SK-N-SH treated with all-trans-retinoic acid at 6 μM for 48 hours (cell line): ENCODE data around the gene NFATC4.

Experiments used
- ATAC-seq: fragments of 200-7000 bp; cut with Tn5 transposase; 3 replicates; pipeline ENCODE4 v1.9.1; 2020; ENCODE audit warnings: mild to moderate bottlenecking, moderate library complexity
- ARNTL ChIP-seq: fragments of 450-650 bp; formaldehyde crosslinking; IDR thresholded peaks from 2 replicates; pipeline ENCODE4 v1.5.0; 2020; ENCODE audit warnings: low read depth, mild to moderate bottlenecking, moderate library complexity, borderline replicate concordance
- BACH2 ChIP-seq: fragments of 250-450 bp; sonication (Bioruptor Pico); IDR thresholded peaks from 2 replicates; pipeline ENCODE4 v1.9.0; 2021; ENCODE audit warnings: mild to moderate bottlenecking, borderline replicate concordance
- CSDC2 ChIP-seq: fragments of 250-450 bp; sonication (Bioruptor Pico); IDR thresholded peaks from 2 replicates; pipeline ENCODE4 v1.5.0; 2020; ENCODE audit warnings: mild to moderate bottlenecking, moderate library complexity
- ESRRG ChIP-seq: fragments of 250-450 bp; sonication (Bioruptor Pico); IDR thresholded peaks from 2 replicates; pipeline ENCODE4 v1.6.1; 2021; ENCODE audit warnings: mild to moderate bottlenecking
- GLIS3 ChIP-seq: fragments of 250-450 bp; sonication (Bioruptor Pico); IDR thresholded peaks from 2 replicates; pipeline ENCODE4 v1.5.0; 2020; ENCODE audit warnings: mild to moderate bottlenecking, moderate library complexity
- ISL1 ChIP-seq: fragments of 250-450 bp; sonication (Bioruptor Pico); IDR thresholded peaks from 2 replicates; pipeline ENCODE4 v2.1.2; 2022; ENCODE audit warnings: mild to moderate bottlenecking, moderate library complexity
- OSR1 ChIP-seq: fragments of 250-450 bp; sonication (Bioruptor Pico); IDR thresholded peaks from 2 replicates; pipeline ENCODE4 v1.8.0; 2022; ENCODE audit warnings: moderate library complexity, mild to moderate bottlenecking, inconsistent platforms
- PPARA ChIP-seq: fragments of 250-450 bp; sonication (Bioruptor Pico); IDR thresholded peaks from 2 replicates; pipeline ENCODE4 v1.5.0; 2020; ENCODE audit warnings: mild to moderate bottlenecking, borderline replicate concordance
- RARB ChIP-seq: fragments of 250-450 bp; sonication (Bioruptor Pico); IDR thresholded peaks from 2 replicates; pipeline ENCODE4 v1.8.0; 2021; ENCODE audit warnings: mild to moderate bottlenecking, moderate library complexity
- SNAI2 ChIP-seq: fragments of 250-450 bp; sonication (Bioruptor Pico); IDR thresholded peaks from 2 replicates; pipeline ENCODE4 v1.5.0; 2020; ENCODE audit warnings: mild to moderate bottlenecking, moderate library complexity
- TCF4 ChIP-seq: fragments of 250-450 bp; sonication (Bioruptor Pico); IDR thresholded peaks from 2 replicates; pipeline ENCODE4 v1.8.0; 2021; ENCODE audit warnings: mild to moderate bottlenecking, moderate library complexity, borderline replicate concordance
- TOX ChIP-seq: fragments of 250-450 bp; sonication (Bioruptor Pico); IDR thresholded peaks from 2 replicates; pipeline ENCODE4 v1.8.0; 2021; ENCODE audit warnings: mild to moderate bottlenecking, moderate library complexity, borderline replicate concordance
- ZC3H10 ChIP-seq: fragments of 250-450 bp; sonication (Bioruptor Pico); IDR thresholded peaks from 2 replicates; pipeline ENCODE4 v1.5.1; 2021; ENCODE audit warnings: mild to moderate bottlenecking, moderate library complexity
- ZFP3 ChIP-seq: fragments of 250-450 bp; sonication (Bioruptor Pico); IDR thresholded peaks from 2 replicates; pipeline ENCODE4 v1.5.0; 2020; ENCODE audit warnings: mild to moderate bottlenecking, moderate library complexity
- ZFP30 ChIP-seq: fragments of 450-650 bp; formaldehyde crosslinking; IDR thresholded peaks from 2 replicates; pipeline ENCODE4 v1.5.0; 2022; ENCODE audit warnings: mild to moderate bottlenecking, moderate library complexity
- ZNF70 ChIP-seq: fragments of 450-650 bp; formaldehyde crosslinking; IDR thresholded peaks from 2 replicates; pipeline ENCODE4 v1.5.0; 2020; ENCODE audit warnings: mild to moderate bottlenecking, moderate library complexity
- ZNF8 ChIP-seq: fragments of 450-650 bp; formaldehyde crosslinking; IDR thresholded peaks from 2 replicates; pipeline ENCODE4 v1.5.0; 2020; ENCODE audit warnings: mild to moderate bottlenecking, moderate library complexity
- TF ChIP-seq, protein P1 (sequence below): fragments of 250-450 bp; sonication (Bioruptor Pico); IDR thresholded peaks from 2 replicates; pipeline ENCODE4 v1.8.0; 2020; ENCODE audit warnings: mild to moderate bottlenecking, moderate library complexity, borderline replicate concordance
- TF ChIP-seq, protein P2 (sequence below): fragments of 250-450 bp; sonication (Bioruptor Pico); IDR thresholded peaks from 2 replicates; pipeline ENCODE4 v1.5.0; 2020; ENCODE audit warnings: mild to moderate bottlenecking, moderate library complexity
- TF ChIP-seq, protein P3 (sequence below): fragments of 250-450 bp; sonication (Bioruptor Pico); IDR thresholded peaks from 2 replicates; pipeline ENCODE4 v1.5.1; 2021; ENCODE audit warnings: mild to moderate bottlenecking, moderate library complexity
- TF ChIP-seq, protein P4 (sequence below): fragments of 250-450 bp; sonication (Bioruptor Pico); IDR thresholded peaks from 2 replicates; pipeline ENCODE4 v1.8.0; 2021; ENCODE audit warnings: low read depth, mild to moderate bottlenecking, moderate library complexity, borderline replicate concordance

The NFATC4 gene

DNA sequence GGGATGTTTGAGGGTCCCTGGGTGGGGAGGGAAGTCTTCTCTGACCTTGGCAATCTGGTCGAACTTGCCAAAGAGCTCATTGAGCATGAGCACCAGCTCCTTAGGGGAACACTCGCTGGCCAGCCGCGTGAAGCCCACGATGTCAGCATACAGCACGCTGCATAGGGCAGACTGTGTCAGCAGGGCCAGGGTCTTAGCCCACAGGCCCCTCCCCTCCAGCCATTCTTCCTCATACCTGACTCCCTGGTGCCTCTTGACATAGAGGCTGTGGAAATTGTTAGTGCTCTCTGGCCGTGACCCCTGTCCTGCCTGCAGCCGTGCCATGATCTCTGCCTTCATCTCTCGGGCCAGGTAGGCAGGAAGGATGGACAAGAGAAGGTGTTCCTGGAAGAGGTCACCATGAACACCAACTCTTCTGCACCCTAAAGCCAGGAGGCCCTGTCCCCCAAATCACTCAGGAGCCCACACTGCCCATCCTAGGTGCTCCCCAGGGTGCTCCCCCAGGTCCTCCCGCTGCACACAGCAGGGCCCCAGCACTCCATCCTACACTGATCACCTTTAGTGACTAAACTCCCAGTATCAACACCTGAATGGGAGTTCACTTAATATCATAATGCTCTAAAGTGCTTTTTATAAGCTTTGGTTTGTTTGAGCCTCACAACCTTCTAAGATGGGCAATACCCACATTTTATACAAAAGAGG, 36.9 kb upstream of the NFATC4 start (continued):
- TF ChIP-seq, protein P1, sequence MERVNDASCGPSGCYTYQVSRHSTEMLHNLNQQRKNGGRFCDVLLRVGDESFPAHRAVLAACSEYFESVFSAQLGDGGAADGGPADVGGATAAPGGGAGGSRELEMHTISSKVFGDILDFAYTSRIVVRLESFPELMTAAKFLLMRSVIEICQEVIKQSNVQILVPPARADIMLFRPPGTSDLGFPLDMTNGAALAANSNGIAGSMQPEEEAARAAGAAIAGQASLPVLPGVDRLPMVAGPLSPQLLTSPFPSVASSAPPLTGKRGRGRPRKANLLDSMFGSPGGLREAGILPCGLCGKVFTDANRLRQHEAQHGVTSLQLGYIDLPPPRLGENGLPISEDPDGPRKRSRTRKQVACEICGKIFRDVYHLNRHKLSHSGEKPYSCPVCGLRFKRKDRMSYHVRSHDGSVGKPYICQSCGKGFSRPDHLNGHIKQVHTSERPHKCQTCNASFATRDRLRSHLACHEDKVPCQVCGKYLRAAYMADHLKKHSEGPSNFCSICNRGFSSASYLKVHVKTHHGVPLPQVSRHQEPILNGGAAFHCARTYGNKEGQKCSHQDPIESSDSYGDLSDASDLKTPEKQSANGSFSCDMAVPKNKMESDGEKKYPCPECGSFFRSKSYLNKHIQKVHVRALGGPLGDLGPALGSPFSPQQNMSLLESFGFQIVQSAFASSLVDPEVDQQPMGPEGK (CRISPR knock-in tag) = no peak
- no peak for TF ChIP-seq ESRRG

DNA sequence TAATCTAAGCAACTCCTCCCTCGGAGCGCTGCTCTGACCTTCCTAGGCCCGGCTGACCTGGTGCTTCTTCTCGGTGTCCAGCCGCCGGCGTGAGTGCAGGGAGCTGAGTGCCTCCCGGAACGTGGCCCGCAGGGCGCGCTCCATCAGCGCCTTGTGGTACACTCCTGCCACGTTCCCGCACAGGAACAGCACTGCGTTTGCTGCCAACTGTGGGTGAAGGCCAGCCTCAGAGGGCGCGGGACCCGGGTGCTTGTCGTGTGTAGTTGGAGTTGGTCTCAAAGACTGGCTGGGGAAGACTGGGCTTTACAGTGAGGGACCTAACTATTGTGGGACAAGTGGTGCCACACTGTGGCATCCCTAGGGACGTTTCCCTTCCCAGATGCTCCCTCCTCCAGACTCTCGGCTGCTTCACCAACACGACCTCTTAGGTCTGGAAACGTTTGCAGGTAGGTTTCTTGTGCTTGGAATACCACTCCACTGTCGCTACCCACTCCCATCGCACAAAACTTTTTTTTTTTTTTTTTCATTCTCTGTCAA, 36.2 kb upstream of the NFATC4 start:
- peak; percentile 1; the same call in 2 of the 3 replicates for ATAC-seq
- TF ChIP-seq SNAI2 (no peak), ESRRG (no peak), ZNF8 (no peak), ZFP3 (CRISPR knock-in tag) (no peak)

DNA sequence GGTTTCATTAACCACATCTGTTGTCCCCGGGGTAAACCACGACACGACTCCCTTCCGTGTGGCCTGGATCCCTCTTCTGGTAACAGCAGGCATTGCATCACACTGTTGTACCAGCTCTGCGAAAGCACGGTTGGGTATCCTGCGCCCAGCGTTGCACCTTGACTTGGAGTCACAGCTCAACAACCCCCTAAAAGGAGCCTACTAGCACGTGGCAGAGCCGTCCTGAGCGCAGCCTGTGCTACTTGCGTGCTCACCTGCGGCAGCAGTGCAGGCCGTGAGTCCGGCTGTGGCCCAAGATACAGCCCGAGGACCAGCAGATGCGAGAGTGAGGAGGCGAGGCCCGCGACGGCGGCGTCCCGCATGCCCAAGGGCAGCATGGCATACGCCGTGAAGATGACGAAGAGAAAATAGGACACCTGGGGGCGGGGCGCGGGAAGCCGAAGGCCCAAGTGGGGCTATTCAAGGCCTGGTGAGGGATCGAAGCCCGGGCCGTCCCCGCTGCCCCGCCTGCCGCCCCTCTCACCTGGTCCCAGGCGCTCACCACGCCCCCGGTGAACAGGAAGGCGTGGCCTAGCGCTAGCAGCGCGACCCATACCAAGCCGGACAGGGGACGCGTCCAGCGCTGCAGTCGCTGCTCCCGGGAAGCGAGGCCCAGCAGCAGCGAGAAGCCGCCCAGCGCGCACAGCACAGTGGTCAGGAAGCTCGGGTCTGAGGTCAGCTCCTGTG, 35.6 kb upstream of the NFATC4 start:
- ATAC-seq = peak; percentile 82
- no peak for TF ChIP-seq GLIS3 (CRISPR knock-in tag)
- TF ChIP-seq OSR1 (CRISPR knock-in tag) = no peak
- TF ChIP-seq TOX (CRISPR knock-in tag) = no peak
- TF ChIP-seq PPARA = no peak
- no peak for TF ChIP-seq ZFP30
- no peak for TF ChIP-seq TCF4 (CRISPR knock-in tag)
- TF ChIP-seq ARNTL = no peak
- TF ChIP-seq, protein P2, sequence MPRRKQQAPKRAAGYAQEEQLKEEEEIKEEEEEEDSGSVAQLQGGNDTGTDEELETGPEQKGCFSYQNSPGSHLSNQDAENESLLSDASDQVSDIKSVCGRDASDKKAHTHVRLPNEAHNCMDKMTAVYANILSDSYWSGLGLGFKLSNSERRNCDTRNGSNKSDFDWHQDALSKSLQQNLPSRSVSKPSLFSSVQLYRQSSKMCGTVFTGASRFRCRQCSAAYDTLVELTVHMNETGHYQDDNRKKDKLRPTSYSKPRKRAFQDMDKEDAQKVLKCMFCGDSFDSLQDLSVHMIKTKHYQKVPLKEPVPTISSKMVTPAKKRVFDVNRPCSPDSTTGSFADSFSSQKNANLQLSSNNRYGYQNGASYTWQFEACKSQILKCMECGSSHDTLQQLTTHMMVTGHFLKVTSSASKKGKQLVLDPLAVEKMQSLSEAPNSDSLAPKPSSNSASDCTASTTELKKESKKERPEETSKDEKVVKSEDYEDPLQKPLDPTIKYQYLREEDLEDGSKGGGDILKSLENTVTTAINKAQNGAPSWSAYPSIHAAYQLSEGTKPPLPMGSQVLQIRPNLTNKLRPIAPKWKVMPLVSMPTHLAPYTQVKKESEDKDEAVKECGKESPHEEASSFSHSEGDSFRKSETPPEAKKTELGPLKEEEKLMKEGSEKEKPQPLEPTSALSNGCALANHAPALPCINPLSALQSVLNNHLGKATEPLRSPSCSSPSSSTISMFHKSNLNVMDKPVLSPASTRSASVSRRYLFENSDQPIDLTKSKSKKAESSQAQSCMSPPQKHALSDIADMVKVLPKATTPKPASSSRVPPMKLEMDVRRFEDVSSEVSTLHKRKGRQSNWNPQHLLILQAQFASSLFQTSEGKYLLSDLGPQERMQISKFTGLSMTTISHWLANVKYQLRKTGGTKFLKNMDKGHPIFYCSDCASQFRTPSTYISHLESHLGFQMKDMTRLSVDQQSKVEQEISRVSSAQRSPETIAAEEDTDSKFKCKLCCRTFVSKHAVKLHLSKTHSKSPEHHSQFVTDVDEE (CRISPR knock-in tag) = no peak
- TF ChIP-seq BACH2 (CRISPR knock-in tag) = no peak
- TF ChIP-seq, protein P3, sequence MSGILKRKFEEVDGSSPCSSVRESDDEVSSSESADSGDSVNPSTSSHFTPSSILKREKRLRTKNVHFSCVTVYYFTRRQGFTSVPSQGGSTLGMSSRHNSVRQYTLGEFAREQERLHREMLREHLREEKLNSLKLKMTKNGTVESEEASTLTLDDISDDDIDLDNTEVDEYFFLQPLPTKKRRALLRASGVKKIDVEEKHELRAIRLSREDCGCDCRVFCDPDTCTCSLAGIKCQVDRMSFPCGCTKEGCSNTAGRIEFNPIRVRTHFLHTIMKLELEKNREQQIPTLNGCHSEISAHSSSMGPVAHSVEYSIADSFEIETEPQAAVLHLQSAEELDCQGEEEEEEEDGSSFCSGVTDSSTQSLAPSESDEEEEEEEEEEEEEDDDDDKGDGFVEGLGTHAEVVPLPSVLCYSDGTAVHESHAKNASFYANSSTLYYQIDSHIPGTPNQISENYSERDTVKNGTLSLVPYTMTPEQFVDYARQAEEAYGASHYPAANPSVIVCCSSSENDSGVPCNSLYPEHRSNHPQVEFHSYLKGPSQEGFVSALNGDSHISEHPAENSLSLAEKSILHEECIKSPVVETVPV (CRISPR knock-in tag) = no peak
- TF ChIP-seq ZNF8 = no peak
- no peak for TF ChIP-seq CSDC2 (CRISPR knock-in tag)
- TF ChIP-seq ZC3H10 (CRISPR knock-in tag) = no peak
- TF ChIP-seq ZFP3 (CRISPR knock-in tag) = no peak

DNA sequence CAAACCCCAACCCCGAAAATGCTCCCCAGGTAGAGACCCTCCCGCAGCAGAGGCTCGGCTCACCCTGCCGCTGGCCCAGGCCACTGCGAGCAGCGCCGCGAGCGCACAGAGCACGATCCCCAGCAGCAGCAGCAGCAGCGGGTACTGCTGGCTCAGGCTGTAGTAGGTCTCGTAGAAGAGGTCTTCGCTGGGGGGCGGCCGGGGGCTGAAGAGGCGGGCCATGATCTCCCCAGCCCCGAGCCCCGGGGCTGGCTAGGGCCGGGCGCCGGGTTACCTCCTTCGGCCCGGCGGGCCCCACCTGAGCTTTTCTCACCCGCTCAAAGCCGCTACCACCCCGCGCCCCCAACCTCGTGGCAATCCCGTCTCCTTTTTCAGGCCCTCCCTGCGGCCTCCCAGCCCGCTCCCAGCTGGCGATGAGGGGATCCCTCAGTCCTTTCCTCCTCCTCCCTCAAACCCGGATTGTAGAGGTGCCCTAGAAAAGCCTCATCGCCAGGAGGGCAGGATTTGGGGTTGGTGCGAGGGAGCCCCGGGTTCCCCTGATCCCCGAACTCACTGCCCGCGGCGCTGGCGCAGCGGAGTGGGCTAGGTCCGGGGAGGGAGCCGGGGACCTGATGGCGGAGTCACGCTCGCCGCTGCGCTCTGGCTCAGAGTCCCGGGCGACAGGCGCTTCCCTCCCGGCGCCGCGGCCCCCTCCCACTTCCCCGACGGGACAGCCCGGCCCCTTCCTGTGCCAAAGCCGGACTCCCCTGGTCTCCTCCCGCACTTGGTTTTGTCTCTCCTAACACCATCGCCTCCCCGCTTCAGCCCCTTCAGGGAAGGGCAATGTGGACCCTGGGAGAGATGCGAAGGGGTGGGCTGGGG, 33.3 kb upstream of the NFATC4 start, which contains the start of gene ADCY4:
TSS of gene ADCY4 (minus strand) at position 641 of the 861 bp plus-strand sequence. CDS start at position 222, 419 bp downstream.
- TF ChIP-seq CSDC2 (CRISPR knock-in tag) (no peak), ZNF70 (no peak), ISL1 (no peak), ZNF8 (no peak), ZC3H10 (CRISPR knock-in tag) (no peak), TOX (CRISPR knock-in tag) (no peak), RARB (CRISPR knock-in tag) (no peak), GLIS3 (CRISPR knock-in tag) (no peak)
- TF ChIP-seq, protein P3 (CRISPR knock-in tag) = no peak
- TF ChIP-seq, protein P4, sequence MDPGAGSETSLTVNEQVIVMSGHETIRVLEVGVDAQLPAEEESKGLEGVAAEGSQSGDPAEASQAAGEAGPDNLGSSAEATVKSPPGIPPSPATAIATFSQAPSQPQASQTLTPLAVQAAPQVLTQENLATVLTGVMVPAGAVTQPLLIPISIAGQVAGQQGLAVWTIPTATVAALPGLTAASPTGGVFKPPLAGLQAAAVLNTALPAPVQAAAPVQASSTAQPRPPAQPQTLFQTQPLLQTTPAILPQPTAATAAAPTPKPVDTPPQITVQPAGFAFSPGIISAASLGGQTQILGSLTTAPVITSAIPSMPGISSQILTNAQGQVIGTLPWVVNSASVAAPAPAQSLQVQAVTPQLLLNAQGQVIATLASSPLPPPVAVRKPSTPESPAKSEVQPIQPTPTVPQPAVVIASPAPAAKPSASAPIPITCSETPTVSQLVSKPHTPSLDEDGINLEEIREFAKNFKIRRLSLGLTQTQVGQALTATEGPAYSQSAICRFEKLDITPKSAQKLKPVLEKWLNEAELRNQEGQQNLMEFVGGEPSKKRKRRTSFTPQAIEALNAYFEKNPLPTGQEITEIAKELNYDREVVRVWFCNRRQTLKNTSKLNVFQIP = no peak
- ATAC-seq = peak; percentile 37
